GM12891 (cell line): ENCODE results near the gene HSPB6.

Experiments used
- PAX5 ChIP-seq: IDR thresholded peaks from 2 replicates; pipeline ENCODE4 v1.6.1; 2011; ENCODE audit warnings: low read length, moderate library complexity, mild to moderate bottlenecking; ENCODE audit not compliant: insufficient read depth, severe bottlenecking
- POLR2A ChIP-seq: IDR thresholded peaks from 2 replicates; pipeline ENCODE4 v1.6.1; 2011; ENCODE audit warnings: low read depth, low read length, control low read depth
- POLR2AphosphoS5 ChIP-seq: IDR thresholded peaks from 2 replicates; pipeline ENCODE4 v1.6.1; 2011; ENCODE audit warnings: low read depth, low read length, control low read depth
- POU2F2 ChIP-seq: IDR thresholded peaks from 2 replicates; pipeline ENCODE4 v1.6.1; 2011; ENCODE audit warnings: low read depth, mild to moderate bottlenecking, control low read depth, low read length, moderate library complexity
- SPI1 ChIP-seq: IDR thresholded peaks from 2 replicates; pipeline ENCODE4 v1.6.1; 2011; ENCODE audit warnings: low read depth, low read length, control low read depth
- TAF1 ChIP-seq: IDR thresholded peaks from 2 replicates; pipeline ENCODE4 v1.6.1; 2011; ENCODE audit warnings: low read depth, low read length, control low read depth

DNA sequence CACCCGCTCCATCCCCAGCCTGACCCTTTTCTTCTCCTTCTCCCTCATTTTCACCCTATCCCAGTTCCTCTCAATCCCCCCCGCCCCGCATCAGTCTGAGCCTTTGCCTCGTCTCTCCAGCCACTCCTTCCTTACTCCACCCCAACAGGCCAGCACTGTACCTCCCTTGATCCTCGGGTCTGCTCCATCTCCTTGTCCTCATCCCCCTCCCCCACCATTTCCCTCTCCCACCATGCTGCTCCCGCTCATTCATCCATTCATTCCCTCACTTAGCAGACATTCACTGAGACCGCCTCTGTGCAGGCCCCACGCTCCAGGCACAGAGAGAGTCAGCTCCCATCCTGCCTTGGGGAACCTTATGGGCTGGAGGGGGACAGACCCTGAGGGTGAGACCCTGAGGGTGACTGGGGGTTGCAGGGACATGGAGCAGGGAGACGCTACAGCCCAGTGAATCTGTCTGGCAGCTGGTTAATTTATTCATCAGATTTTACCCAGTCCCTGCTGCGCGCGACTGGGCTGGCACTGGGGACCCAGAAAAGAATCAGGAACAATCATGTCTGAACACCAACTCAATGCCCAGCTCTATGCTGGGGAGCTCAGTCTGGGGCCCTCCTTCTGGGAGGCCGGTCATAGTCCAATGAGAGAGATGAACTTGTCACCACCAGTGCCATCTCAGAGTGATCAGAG is 19.4 kb upstream of the HSPB6 start:
- TF ChIP-seq POLR2A (no peak), POLR2AphosphoS5 (no peak), POU2F2 (no peak), TAF1 (no peak), PAX5 (no peak), SPI1 (no peak)
